Measurements from ENCODE around the gene CARD6.
"Not testable (repeated sequence)": the region's sequence is repeated elsewhere in the genome, so short reads cannot be mapped to it uniquely, and the experiment has no call there.

Gene CARD6

DNA sequence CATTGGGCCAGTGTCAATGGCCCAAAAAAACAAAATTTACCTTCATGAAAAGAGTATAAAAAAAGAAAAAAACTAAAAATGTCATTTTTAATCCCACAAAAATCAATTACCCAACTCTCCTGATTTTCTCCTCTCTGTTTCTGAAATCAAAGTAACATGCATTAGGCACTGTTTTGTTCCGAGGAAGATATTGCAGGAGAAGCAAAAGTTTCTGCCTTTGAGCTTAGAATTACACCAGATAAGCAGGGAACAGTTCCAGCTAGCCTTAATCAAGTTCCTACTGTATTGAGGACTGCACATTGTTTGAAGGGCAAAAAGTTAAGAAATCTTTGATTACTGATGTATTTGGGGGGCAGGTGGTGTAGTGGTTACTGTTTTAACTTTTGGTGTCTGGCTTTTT lies 41.9 kb upstream of the CARD6 start:
- Histone ChIP-seq H3K4me1 (ENCODE audit: control insufficient read depth, insufficient read depth, low read length, poor library complexity, severe bottlenecking) (no peaks in the 10 kb centered on the region), H3K4me3 (ENCODE audit: extremely low read depth, insufficient read depth, low read length, poor library complexity, severe bottlenecking) (peak overlapping the region; percentile 77), H3K27ac (ENCODE audit: low read depth, low read length, severe bottlenecking) (no peak overlapping the region), H3K9me3 (ENCODE audit: control insufficient read depth, low read length) (no peaks in the 10 kb centered on the region), H3K36me3 (ENCODE audit: control insufficient read depth, insufficient read depth, low read length) (peaks cover 13% of the 10 kb centered on the region)
- 0% methylated on average over 1 of the region's 1 CpG; no CpG with 5 or more reads in 1 of the 2 experiments for WGBS, 2 experiments (ENCODE audit: insufficient coverage in 2 of 2)

GRCh38 chr5:40801771-40802562 lies 39.2 kb upstream of the CARD6 start:
- Histone ChIP-seq H3K4me3 (ENCODE audit: extremely low read depth, insufficient read depth, low read length, poor library complexity, severe bottlenecking) (no peak overlapping the region), H3K9me3 (ENCODE audit: control insufficient read depth, low read length) (no peaks in the 10 kb centered on the region), H3K27ac (ENCODE audit: low read depth, low read length, severe bottlenecking) (no peak overlapping the region), H3K36me3 (ENCODE audit: control insufficient read depth, insufficient read depth, low read length) (no peaks in the 10 kb centered on the region), H3K4me1 (ENCODE audit: control insufficient read depth, insufficient read depth, low read length, poor library complexity, severe bottlenecking) (no peaks in the 10 kb centered on the region)
- 93% methylated on average over 2 of the region's 8 CpGs; no CpG with 5 or more reads in 1 of the 2 experiments for WGBS, 2 experiments (ENCODE audit: insufficient coverage in 2 of 2)

DNA sequence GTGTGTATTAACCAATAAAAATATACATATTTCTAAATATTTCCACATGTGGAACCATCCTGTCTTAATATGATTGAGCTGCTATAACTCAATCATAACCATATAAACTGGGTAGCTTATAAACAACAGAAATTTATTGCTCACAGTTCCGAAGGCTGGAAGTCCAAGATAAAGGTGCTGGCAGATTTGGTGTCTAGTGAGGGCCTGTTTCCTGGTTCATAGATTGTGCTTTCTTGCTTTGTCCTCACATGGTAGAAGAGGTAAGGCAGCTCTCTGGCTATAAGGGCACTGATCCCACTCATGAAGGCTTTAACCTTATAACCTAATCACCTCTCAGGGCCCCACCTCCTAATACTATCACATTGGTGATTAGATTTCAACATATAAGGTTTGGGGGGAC lies 29.0 kb upstream of the CARD6 start:
- Histone ChIP-seq H3K27ac (ENCODE audit: low read depth, low read length, severe bottlenecking) (no peak overlapping the region), H3K9me3 (ENCODE audit: control insufficient read depth, low read length) (no peaks in the 10 kb centered on the region), H3K4me3 (ENCODE audit: extremely low read depth, insufficient read depth, low read length, poor library complexity, severe bottlenecking) (no peak overlapping the region), H3K4me1 (ENCODE audit: control insufficient read depth, insufficient read depth, low read length, poor library complexity, severe bottlenecking) (peaks cover 5% of the 10 kb centered on the region), H3K36me3 (ENCODE audit: control insufficient read depth, insufficient read depth, low read length) (no peaks in the 10 kb centered on the region)
- WGBS, 2 experiments (ENCODE audit: insufficient coverage in 2 of 2) = 60% methylated on average over 1 of the region's 1 CpG; no CpG with 5 or more reads in 1 of the 2 experiments

GRCh38 chr5:40813698-40814281 lies 27.4 kb upstream of the CARD6 start:
- WGBS, 2 experiments (ENCODE audit: insufficient coverage in 2 of 2) = 78 to 86% methylated on average over 1 of the region's 2 CpGs

DNA sequence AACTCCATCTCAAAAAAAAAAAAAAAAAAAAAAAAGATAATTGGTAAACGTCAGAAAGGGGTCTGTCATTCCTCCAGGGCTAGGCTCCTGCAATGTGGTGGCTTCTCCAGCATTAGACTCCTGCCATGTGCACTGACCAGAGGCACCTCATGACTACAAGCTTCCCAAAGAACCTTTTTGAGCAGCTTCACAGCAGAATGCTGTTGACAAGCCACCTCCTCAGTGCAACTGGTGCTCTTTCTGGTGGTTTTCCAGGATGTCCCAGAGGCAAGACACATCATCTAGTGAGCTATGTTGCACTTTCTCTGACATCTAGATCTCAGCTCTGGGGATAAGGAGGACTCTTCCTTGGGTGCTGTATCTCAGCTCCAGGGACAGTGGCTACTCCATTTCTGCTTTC lies 17.7 kb upstream of the CARD6 start:
- Histone ChIP-seq H3K9me3 (ENCODE audit: control insufficient read depth, low read length) (no peaks in the 10 kb centered on the region), H3K27ac (ENCODE audit: low read depth, low read length, severe bottlenecking) (no peak overlapping the region), H3K36me3 (ENCODE audit: control insufficient read depth, insufficient read depth, low read length) (peaks cover 36% of the 10 kb centered on the region), H3K4me3 (ENCODE audit: extremely low read depth, insufficient read depth, low read length, poor library complexity, severe bottlenecking) (no peak overlapping the region), H3K4me1 (ENCODE audit: control insufficient read depth, insufficient read depth, low read length, poor library complexity, severe bottlenecking) (no peaks in the 10 kb centered on the region)
- WGBS, 2 experiments (ENCODE audit: insufficient coverage in 2 of 2) = 50 to 57% methylated on average over 1 of the region's 1 CpG

More at GRCh38 chr5:40813698-40814281, 27.4 kb upstream of the CARD6 start:
- H3K4me3 ChIP-seq (ENCODE audit: extremely low read depth, insufficient read depth, low read length, poor library complexity, severe bottlenecking) = no peak overlapping the region
- no peaks in the 10 kb centered on the region for H3K9me3 ChIP-seq (ENCODE audit: control insufficient read depth, low read length)
- no peaks in the 10 kb centered on the region for H3K36me3 ChIP-seq (ENCODE audit: control insufficient read depth, insufficient read depth, low read length)
- no peaks in the 10 kb centered on the region for H3K4me1 ChIP-seq (ENCODE audit: control insufficient read depth, insufficient read depth, low read length, poor library complexity, severe bottlenecking)
- H3K27ac ChIP-seq (ENCODE audit: low read depth, low read length, severe bottlenecking) = no peak overlapping the region

DNA sequence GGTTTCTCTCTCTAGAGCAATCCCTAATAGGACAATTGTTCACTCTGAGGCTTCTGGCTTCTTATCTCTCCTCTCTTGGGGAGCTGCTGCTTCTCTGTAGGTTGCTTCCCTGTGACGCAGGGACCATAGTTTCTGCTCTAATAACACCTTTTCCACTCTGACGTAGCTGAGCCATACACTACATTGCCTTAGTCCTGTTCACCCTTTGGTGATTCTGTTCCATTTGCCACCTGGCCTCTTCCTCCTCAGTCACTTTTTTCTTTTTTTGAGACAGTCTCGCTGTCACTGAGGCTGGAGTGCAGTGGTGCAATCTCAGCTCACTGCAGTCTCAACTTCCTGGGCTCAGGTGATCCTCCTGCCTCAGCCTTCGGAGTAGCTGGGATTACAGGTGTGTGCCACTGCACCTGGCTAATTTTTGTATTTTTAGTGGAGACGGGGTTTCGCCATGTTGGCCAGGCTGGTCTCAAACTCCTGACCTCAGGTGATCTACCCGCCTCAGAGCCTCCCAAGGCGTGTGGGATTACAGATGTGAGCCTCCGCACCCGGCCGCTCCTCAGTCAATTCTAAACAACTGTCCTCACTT lies 15.6 kb upstream of the CARD6 start:
- 94 to 95% methylated on average over 9 to 11 of the region's 11 CpGs for WGBS, 2 experiments (ENCODE audit: insufficient coverage in 2 of 2)
- H3K9me3 ChIP-seq (ENCODE audit: control insufficient read depth, low read length); H3K4me1 ChIP-seq (ENCODE audit: control insufficient read depth, insufficient read depth, low read length, poor library complexity, severe bottlenecking); H3K27ac ChIP-seq (ENCODE audit: low read depth, low read length, severe bottlenecking); H3K4me3 ChIP-seq (ENCODE audit: extremely low read depth, insufficient read depth, low read length, poor library complexity, severe bottlenecking): not testable (repeated sequence)
- H3K36me3 ChIP-seq (ENCODE audit: control insufficient read depth, insufficient read depth, low read length) = peaks cover 57% of the 10 kb centered on the region

DNA sequence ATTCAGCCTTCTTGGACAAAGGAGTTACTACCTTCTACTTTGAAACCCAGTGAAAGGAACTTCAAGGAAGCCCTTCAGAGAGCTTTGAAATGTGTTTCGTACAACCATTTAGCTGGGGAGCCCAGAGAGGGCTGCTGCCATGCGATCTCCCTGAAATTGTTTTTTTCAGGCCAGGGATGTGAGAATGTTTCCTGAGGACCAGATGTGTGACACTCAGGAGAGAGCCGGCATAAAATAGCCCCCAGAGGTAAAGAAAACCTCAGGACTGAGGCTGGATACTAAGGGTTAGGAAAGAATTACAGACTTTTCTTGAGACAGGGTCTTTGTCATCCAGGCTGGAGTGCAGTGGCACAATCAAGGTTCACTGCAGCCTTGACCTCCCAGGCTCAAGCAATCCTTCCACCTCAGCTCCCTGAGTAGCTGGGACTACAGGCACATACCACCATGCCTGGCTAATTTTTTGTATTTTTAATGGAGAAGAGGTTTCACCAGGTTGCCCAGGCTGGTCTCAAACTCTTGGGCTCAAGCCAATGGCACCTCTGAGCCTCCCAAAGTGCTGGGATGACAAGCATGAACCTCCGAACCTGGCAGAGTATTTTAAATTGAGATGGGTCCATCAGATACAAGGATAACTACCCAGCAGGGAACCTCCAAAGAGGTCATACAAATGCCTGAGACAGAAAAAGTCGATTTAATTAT lies 14.5 kb upstream of the CARD6 start:
- Histone ChIP-seq H3K4me1 (ENCODE audit: control insufficient read depth, insufficient read depth, low read length, poor library complexity, severe bottlenecking) (peaks cover 9% of the 10 kb centered on the region), H3K4me3 (ENCODE audit: extremely low read depth, insufficient read depth, low read length, poor library complexity, severe bottlenecking) (no peak overlapping the region), H3K36me3 (ENCODE audit: control insufficient read depth, insufficient read depth, low read length) (peaks cover 68% of the 10 kb centered on the region), H3K27ac (ENCODE audit: low read depth, low read length, severe bottlenecking) (peak overlapping the region; percentile 33), H3K9me3 (ENCODE audit: control insufficient read depth, low read length) (no peaks in the 10 kb centered on the region)
- WGBS, 2 experiments (ENCODE audit: insufficient coverage in 2 of 2) = 95 to 100% methylated on average over 4 of the region's 5 CpGs

DNA sequence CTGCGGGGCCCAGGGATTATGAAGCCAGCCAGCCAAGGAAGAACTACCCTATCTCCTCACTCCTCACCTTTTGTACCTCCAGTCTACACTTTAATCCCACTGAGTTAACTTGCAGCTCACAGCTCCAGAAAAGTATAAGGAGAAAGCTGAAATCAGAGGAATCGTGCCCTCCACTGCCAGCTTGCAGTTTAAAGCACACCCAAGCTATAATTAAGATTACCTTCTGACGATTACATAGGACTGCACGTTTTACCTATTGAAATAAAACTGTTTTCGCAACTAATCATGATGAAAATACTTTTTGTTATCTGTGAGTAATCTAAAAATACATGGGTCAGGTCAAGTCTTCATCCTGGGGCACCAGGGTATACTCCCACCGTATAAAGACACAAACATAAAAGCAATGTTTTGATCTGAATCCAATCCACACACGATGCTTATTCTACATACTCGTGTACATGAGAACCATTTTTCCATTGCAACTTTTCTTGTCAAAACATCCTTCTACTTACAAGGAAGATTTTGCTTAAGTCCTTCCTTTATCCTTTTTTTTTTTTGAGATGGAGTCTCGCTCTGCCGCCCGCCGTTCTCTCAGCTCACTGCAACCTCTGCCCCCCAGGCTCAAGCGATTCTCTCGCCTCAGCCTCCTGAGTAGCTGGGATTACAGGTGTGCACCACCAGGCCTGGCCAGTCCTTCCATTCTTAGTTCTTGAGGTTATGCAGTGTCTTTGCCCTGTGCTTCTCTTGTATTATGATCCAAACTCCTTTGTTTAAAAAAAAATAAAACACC lies 13.8 kb upstream of the CARD6 start:
- H3K36me3 ChIP-seq (ENCODE audit: control insufficient read depth, insufficient read depth, low read length) = peaks cover 75% of the 10 kb centered on the region
- H3K27ac ChIP-seq (ENCODE audit: low read depth, low read length, severe bottlenecking) = peak overlapping the region; percentile 33
- H3K4me1 ChIP-seq (ENCODE audit: control insufficient read depth, insufficient read depth, low read length, poor library complexity, severe bottlenecking) = peaks cover 15% of the 10 kb centered on the region
- no peak overlapping the region for H3K4me3 ChIP-seq (ENCODE audit: extremely low read depth, insufficient read depth, low read length, poor library complexity, severe bottlenecking)
- 90 to 100% methylated on average over 6 to 11 of the region's 14 CpGs for WGBS, 2 experiments (ENCODE audit: insufficient coverage in 2 of 2)
- H3K9me3 ChIP-seq (ENCODE audit: control insufficient read depth, low read length) = no peaks in the 10 kb centered on the region

- Histone ChIP-seq H3K27ac (ENCODE audit: low read depth, low read length, severe bottlenecking) (no peak overlapping the region), H3K9me3 (ENCODE audit: control insufficient read depth, low read length) (no peaks in the 10 kb centered on the region), H3K4me1 (ENCODE audit: control insufficient read depth, insufficient read depth, low read length, poor library complexity, severe bottlenecking) (peaks cover 22% of the 10 kb centered on the region), H3K4me3 (ENCODE audit: extremely low read depth, insufficient read depth, low read length, poor library complexity, severe bottlenecking) (no peak overlapping the region), H3K36me3 (ENCODE audit: control insufficient read depth, insufficient read depth, low read length) (peaks cover 83% of the 10 kb centered on the region)
- WGBS, 2 experiments (ENCODE audit: insufficient coverage in 2 of 2) = 100% methylated on average over 1 to 2 of the region's 3 CpGs
Observed at GRCh38 chr5:40828021-40828631, 13.0 kb upstream of the CARD6 start.

Measured in mesodermal cell (in vitro differentiated cells).